Liver (tissue), 3 donors: ENCODE measurements around the gene PHC2.

ENCODE experiments used
- CTCF ChIP-seq: fragments of 150-350 bp; IDR thresholded peaks from 2 replicates; pipeline ENCODE4 v1.5.1; 2017; ENCODE audit warnings: improper control_type of control experiment, low read depth, low read length; ENCODE audit not compliant: missing input control
- EGR1 ChIP-seq, 2 donors: IDR thresholded peaks; 2 replicates each; pipeline ENCODE4 v1.6.1; 2016 to 2018; ENCODE audit warnings: antibody characterized with exemption in 2 of 2, low read depth in 2 of 2
- JUND ChIP-seq, 2 donors: IDR thresholded peaks; 2 replicates each; pipeline ENCODE4 v1.6.1; 2016; ENCODE audit warnings: antibody characterized with exemption in 2 of 2
- TAF1 ChIP-seq: conservative IDR thresholded peaks from 2 replicates; pipeline ENCODE4 v1.6.1; 2016; ENCODE audit warnings: antibody characterized with exemption, mild to moderate bottlenecking
- YY1 ChIP-seq: IDR thresholded peaks from 2 replicates; pipeline ENCODE4 v1.6.1; 2016; ENCODE audit warnings: antibody characterized with exemption, mild to moderate bottlenecking
- donor health status: healthy.
- donor health status: healthy.

- TF ChIP-seq CTCF (no peak), YY1 (no peak), JUND (IDR thresholded peaks at IDR 0.05) (no peak), EGR1 (IDR thresholded peaks at IDR 0.05; ENCODE audit: low read depth in 2 of 2) (no peak), TAF1 (no peak)
Observed at GRCh38 chr1:33284049-33284448, 146.8 kb downstream of the PHC2 start.
